ENCODE measurements around the gene KLHDC8B. TPM values are rescaled to one million over a fixed set of nuclear protein-coding genes. Genes with fewer than 3 reads are reported as not detected.
A peak's percentile ranks its signal among the peaks of the same experiment; 100 is the strongest.

Gene KLHDC8B
- total RNA-seq, 1 experiment from 2014 or later = 21.5 TPM

- TF ChIP-seq FOXP4 (CRISPR knock-in tag; IDR thresholded peaks at IDR 0.05) (peak; percentile 67; the same call in 1 of the 2 replicates), ZNF219 (CRISPR knock-in tag; IDR thresholded peaks at IDR 0.05; ENCODE audit: borderline replicate concordance) (0 out of 2 replicates have a peak, but pooled peaks have one; percentile 35), ZNF232 (CRISPR knock-in tag; IDR thresholded peaks at IDR 0.05) (no peak), E2F4 (CRISPR knock-in tag; IDR thresholded peaks at IDR 0.05; ENCODE audit: borderline replicate concordance, low read depth) (no peak), ZNF121 (CRISPR knock-in tag; IDR thresholded peaks at IDR 0.05) (no peak)
These were observed 5.3 kb upstream of the KLHDC8B start, which contains the start of gene CCDC71 (continued) for GRCh38 chr3:49165771-49166751.

- Mint-ChIP-seq H3K9me3 (no peaks in the 10 kb centered on the region), H3K4me3 (peak overlapping the region; percentile 79), H3K27me3 (ENCODE audit: low read depth) (peaks cover 20% of the 10 kb centered on the region), H3K4me1 (peaks cover 22% of the 10 kb centered on the region), H3K27ac (no peak overlapping the region; the same call in 1 of the 2 replicates), H3K36me3 (peaks cover 11% of the 10 kb centered on the region)
- TF ChIP-seq ZNF263 (CRISPR knock-in tag; IDR thresholded peaks at IDR 0.05; ENCODE audit: low read depth) (no peak), CREM (CRISPR knock-in tag; IDR thresholded peaks at IDR 0.05) (no peak), E2F5 (CRISPR knock-in tag; IDR thresholded peaks at IDR 0.05) (no peak), ZMAT4 (CRISPR knock-in tag; IDR thresholded peaks at IDR 0.05) (no peak), ZNF121 (CRISPR knock-in tag; IDR thresholded peaks at IDR 0.05) (no peak)
- ATAC-seq (no peak), DNase-seq (ENCODE audit: low spot score) (no peak)
- POLR2A ChIA-PET = no interaction called here
- CTCF ChIA-PET = no interaction called here
These were observed 4.4 kb upstream of the KLHDC8B start for GRCh38 chr3:49166752-49167556.

- H3K4me3 Mint-ChIP-seq = peak overlapping the region; percentile 82
- no peak; the same call in 1 of the 2 replicates for ATAC-seq
- no peaks in the 10 kb centered on the region for H3K9me3 Mint-ChIP-seq
- H3K27me3 Mint-ChIP-seq (ENCODE audit: low read depth) = peaks cover 20% of the 10 kb centered on the region
- no peaks in the 10 kb centered on the region for H3K36me3 Mint-ChIP-seq
- H3K27ac Mint-ChIP-seq = no peak overlapping the region
- CTCF ChIA-PET = interaction anchor here (0.6 to 3.0 kb wide), 51 partner anchors 9 to 475 kb away, joined by 3 to 36 read pairs (median 5); partner anchors contain the start of genes AMT, DAG1, IMPDH2 and LAMB2
- no peak for DNase-seq (ENCODE audit: low spot score)
- peaks cover 26% of the 10 kb centered on the region for H3K4me1 Mint-ChIP-seq
- POLR2A ChIA-PET = interaction anchor here (1.2 to 1.6 kb wide), 2 partner anchors 38 to 76 kb away, joined by 4 read pairs; partner anchors contain the start of gene LAMB2
- TF ChIP-seq ZNF281 (CRISPR knock-in tag; IDR thresholded peaks at IDR 0.05) (no peak), ZMAT4 (CRISPR knock-in tag; IDR thresholded peaks at IDR 0.05) (no peak), ZNF317 (CRISPR knock-in tag; IDR thresholded peaks at IDR 0.05; ENCODE audit: borderline replicate concordance, low read depth) (no peak), CTCF (IDR thresholded peaks at IDR 0.05) (no peak), NFYB (CRISPR knock-in tag; conservative IDR thresholded peaks at IDR 0.05; ENCODE audit: low read depth) (no peak), ATF6 (CRISPR knock-in tag; IDR thresholded peaks at IDR 0.05) (no peak), TEAD1 (CRISPR knock-in tag; IDR thresholded peaks at IDR 0.05) (no peak), TCF7 (CRISPR knock-in tag; IDR thresholded peaks at IDR 0.05; ENCODE audit: low read depth) (no peak), ZNF396 (CRISPR knock-in tag; IDR thresholded peaks at IDR 0.05; ENCODE audit: borderline replicate concordance) (no peak)
These were observed 667 bp upstream of the KLHDC8B start for GRCh38 chr3:49170744-49171118.
